Sigmoid colon (tissue), 4 donors: ENCODE results near the gene TDRD5.

ENCODE experiments used
- EP300 ChIP-seq, 4 donors: sonication (generic); formaldehyde crosslinking; IDR thresholded peaks; one replicate each; pipeline ENCODE4 v1.6.1; 2017; ENCODE audit warnings: antibody characterized with exemption in 4 of 4
- TF ChIP-seq, protein P1 (sequence below), 4 experiments: fragments of 450-650 bp in 3 of 4; fragments of 200-600 bp in 1 of 4; IDR thresholded peaks; one replicate each; pipeline ENCODE4 v1.5.1; 2016 to 2019; ENCODE audit warnings: antibody characterized with exemption in 4 of 4, mild to moderate bottlenecking in 3 of 4, moderate library complexity in 2 of 4

DNA sequence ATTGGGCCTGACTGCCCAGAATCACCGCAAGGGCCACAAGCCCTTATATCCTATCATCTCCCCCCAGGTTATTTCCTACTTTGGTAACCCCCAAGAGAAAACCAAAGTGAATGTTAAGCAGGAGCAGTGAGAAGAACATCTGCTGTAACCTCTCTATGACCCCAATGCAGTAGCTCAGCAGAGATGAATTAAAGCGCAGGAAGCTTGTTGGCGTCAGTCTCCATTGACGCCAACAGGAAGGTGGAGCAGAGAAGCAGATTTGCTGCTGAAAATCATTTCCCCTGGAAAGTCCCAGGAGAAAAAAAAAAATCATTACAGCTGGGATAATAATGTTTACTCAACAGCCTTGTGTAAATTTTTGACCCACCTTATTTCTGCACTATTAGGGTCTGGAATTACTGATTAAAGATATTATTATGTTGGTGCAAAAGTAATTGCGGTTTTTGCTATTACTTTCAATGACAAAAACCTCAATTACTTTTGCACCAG is 118.3 kb downstream of the TDRD5 start:
- peak in 2 of 4 donors; percentile 37 to 40 for TF ChIP-seq EP300 (IDR thresholded peaks at IDR 0.05)
- TF ChIP-seq, protein P1, sequence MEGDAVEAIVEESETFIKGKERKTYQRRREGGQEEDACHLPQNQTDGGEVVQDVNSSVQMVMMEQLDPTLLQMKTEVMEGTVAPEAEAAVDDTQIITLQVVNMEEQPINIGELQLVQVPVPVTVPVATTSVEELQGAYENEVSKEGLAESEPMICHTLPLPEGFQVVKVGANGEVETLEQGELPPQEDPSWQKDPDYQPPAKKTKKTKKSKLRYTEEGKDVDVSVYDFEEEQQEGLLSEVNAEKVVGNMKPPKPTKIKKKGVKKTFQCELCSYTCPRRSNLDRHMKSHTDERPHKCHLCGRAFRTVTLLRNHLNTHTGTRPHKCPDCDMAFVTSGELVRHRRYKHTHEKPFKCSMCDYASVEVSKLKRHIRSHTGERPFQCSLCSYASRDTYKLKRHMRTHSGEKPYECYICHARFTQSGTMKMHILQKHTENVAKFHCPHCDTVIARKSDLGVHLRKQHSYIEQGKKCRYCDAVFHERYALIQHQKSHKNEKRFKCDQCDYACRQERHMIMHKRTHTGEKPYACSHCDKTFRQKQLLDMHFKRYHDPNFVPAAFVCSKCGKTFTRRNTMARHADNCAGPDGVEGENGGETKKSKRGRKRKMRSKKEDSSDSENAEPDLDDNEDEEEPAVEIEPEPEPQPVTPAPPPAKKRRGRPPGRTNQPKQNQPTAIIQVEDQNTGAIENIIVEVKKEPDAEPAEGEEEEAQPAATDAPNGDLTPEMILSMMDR (IDR thresholded peaks at IDR 0.05), result no peak
